Measurements from ENCODE around the gene ATP10A.

The ATP10A gene

GRCh38 chr15:25679964-25680685, 183.0 kb downstream of the ATP10A start:
- TF ChIP-seq CTCF (IDR thresholded peaks at IDR 0.05; ENCODE audit: low read depth, low read length, missing control alignments) = no peak

DNA sequence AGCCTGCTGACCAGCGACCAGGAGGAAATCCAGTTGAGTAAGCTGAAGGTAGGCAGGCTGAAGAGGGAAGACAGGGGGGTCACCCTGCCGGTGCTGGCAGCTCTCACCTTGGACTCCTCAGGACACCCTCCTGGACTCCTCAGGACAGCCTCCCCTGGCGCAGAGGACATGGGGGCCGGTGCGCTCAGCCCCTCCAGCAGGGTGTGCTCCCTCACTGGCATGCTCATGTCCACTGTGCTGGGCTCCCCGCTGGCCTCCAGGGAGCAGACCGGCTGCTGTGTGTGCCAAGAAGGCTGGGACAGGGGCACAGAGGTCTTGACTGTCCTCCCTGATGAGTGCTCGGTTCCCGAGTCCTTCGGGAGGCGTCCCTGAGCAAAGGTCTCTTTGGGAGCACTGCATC, 183.6 kb downstream of the ATP10A start:
- no peak overlapping the region for H3K4me3 ChIP-seq (ENCODE audit: low read depth, low read length)
- in situ Hi-C loops (cut with HindIII; ENCODE audit: low sequenced_read_pairs) = no loop called here
- no peak for DNase-seq (ENCODE audit: low read depth)
- no peak for TF ChIP-seq CTCF (IDR thresholded peaks at IDR 0.05; ENCODE audit: low read depth, low read length, missing control alignments)

More at GRCh38 chr15:25679964-25680685, 183.0 kb downstream of the ATP10A start:
- in situ Hi-C loops (cut with HindIII; ENCODE audit: low sequenced_read_pairs) = no loop called here
- H3K4me3 ChIP-seq (ENCODE audit: low read depth, low read length) = no peak overlapping the region
- DNase-seq (ENCODE audit: low read depth) = no peak

DNA sequence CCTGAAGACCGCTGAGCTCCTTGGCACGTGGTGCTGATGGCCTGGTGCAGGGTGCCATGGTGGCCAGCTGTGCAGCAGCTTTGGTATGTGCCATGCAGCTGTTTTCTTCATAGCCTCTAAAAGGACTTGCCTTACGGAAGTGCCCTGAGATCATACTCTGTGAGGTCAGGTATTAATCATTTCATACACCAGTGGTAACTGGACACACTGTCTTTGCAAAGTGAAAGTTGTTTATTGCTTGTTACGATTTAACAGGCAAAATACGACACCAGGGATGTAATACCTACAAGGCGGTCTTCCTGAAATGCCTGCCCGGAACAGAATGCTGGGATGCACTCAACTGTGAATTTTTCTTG, 184.6 kb downstream of the ATP10A start:
- in situ Hi-C loops (cut with HindIII; ENCODE audit: low sequenced_read_pairs) = no loop called here
- TF ChIP-seq CTCF (IDR thresholded peaks at IDR 0.05; ENCODE audit: low read depth, low read length, missing control alignments) = no peak
- no peak for DNase-seq (ENCODE audit: low read depth)
- no peak overlapping the region for H3K4me3 ChIP-seq (ENCODE audit: low read depth, low read length)

DNA sequence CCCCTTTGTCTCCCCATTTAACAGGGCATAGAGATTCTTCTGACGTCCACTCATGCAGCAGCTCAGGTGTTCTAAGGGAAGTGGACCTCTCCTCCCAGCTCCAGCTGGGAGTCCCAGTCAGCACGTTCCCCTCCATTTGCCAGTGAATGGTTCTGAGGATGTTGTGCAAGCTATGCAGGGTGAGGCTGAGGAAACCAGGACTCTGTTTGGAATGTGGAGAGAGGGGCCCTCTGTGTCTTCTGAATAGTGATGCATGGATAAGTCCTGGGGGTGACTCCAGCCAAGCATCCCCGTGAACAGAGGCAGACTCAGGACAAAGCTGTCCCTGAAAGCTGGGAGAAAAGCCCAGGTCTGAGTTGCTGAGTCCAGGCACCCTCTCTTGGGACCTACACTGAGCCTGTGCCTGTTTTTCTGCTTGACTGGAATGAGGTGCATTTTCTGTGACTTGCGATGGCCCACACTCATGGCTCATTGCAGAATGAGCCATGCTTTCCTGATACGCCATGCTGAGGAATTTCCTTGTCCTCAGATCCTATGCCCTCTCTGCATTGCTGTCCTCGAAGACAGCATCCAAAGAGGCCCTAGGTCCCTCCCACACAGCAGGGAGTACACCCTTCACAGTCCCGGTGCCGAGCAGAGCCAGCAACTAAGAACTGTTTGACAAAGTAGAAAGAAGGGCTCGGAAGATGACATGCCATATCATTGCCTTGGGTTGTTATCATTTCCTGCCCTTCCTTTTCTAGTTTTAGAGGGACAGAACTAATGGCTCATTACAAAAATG, 185.2 kb downstream of the ATP10A start:
- in situ Hi-C loops (cut with HindIII; ENCODE audit: low sequenced_read_pairs) = no loop called here
- TF ChIP-seq CTCF (IDR thresholded peaks at IDR 0.05; ENCODE audit: low read depth, low read length, missing control alignments) = no peak
- H3K4me3 ChIP-seq (ENCODE audit: low read depth, low read length) = no peak overlapping the region
- DNase-seq (ENCODE audit: low read depth) = no peak

- DNase-seq (ENCODE audit: low read depth) = no peak
- no peak for TF ChIP-seq CTCF (IDR thresholded peaks at IDR 0.05; ENCODE audit: low read depth, low read length, missing control alignments)
- H3K4me3 ChIP-seq (ENCODE audit: low read depth, low read length) = no peak overlapping the region
- in situ Hi-C loops (cut with HindIII; ENCODE audit: low sequenced_read_pairs) = no loop called here
Measured at GRCh38 chr15:25676070-25676469, 187.1 kb downstream of the ATP10A start.

GRCh38 chr15:25675396-25675795, 187.7 kb downstream of the ATP10A start:
- no peak for TF ChIP-seq CTCF (IDR thresholded peaks at IDR 0.05; ENCODE audit: low read depth, low read length, missing control alignments)
- in situ Hi-C loops (cut with HindIII; ENCODE audit: low sequenced_read_pairs) = no loop called here
- H3K4me3 ChIP-seq (ENCODE audit: low read depth, low read length) = no peak overlapping the region
- no peak for DNase-seq (ENCODE audit: low read depth)
